ENCODE results near the gene TMEM229A. TPM values are rescaled to one million over a fixed set of nuclear protein-coding genes. Genes with fewer than 3 reads are reported as not detected.
"Not testable (repeated sequence)": the region's sequence is repeated elsewhere in the genome, so short reads cannot be mapped to it uniquely, and the experiment has no call there.

TMEM229A gene
- polyA plus RNA-seq, 3 donors, result 0.12 to 0.19 (median 0.16) TPM

- DNase-seq (ENCODE audit: low read depth in 3 of 3, low spot score in 2 of 3), result no peak
Measured at GRCh38 chr7:124033807-124034753, 1.2 kb upstream of the TMEM229A start.

GRCh38 chr7:124033095-124033806, 384 bp upstream of the TMEM229A start:
- no peak for DNase-seq (ENCODE audit: low read depth in 3 of 3, low spot score in 2 of 3)

GRCh38 chr7:124031919-124032318, 948 bp downstream of the TMEM229A start:
- DNase-seq (ENCODE audit: low read depth in 3 of 3, low spot score in 2 of 3), result no peak

- no peak for DNase-seq (ENCODE audit: low read depth in 3 of 3, low spot score in 2 of 3)
Measured at GRCh38 chr7:124031406-124031805, 1.5 kb downstream of the TMEM229A start.

- no peak for DNase-seq (ENCODE audit: low read depth in 3 of 3, low spot score in 2 of 3)
Measured at GRCh38 chr7:124030964-124031363, 1.9 kb downstream of the TMEM229A start.

GRCh38 chr7:124029396-124030188, 3.3 kb downstream of the TMEM229A start:
- no peak for DNase-seq (ENCODE audit: low read depth in 3 of 3, low spot score in 2 of 3)

- DNase-seq (ENCODE audit: low read depth in 3 of 3, low spot score in 2 of 3), result no peak
Measured at GRCh38 chr7:124027236-124027635, 5.6 kb downstream of the TMEM229A start.

- not testable (repeated sequence) for DNase-seq (ENCODE audit: low read depth in 3 of 3, low spot score in 2 of 3)
Measured at GRCh38 chr7:124024329-124024728, 8.5 kb downstream of the TMEM229A start.

- DNase-seq (ENCODE audit: low read depth in 3 of 3, low spot score in 2 of 3), result no peak
Measured at GRCh38 chr7:124022551-124022950, 10.3 kb downstream of the TMEM229A start.

- DNase-seq (ENCODE audit: low read depth in 3 of 3, low spot score in 2 of 3), result no peak
Measured at GRCh38 chr7:124020060-124020459, 12.8 kb downstream of the TMEM229A start.

GRCh38 chr7:124013306-124013705, 19.6 kb downstream of the TMEM229A start:
- no peak for DNase-seq (ENCODE audit: low read depth in 3 of 3, low spot score in 2 of 3)

- no peak for DNase-seq (ENCODE audit: low read depth in 3 of 3, low spot score in 2 of 3)
Measured at GRCh38 chr7:124012864-124013263, 20.0 kb downstream of the TMEM229A start.

GRCh38 chr7:124009321-124009720, 23.5 kb downstream of the TMEM229A start:
- no peak for DNase-seq (ENCODE audit: low read depth in 3 of 3, low spot score in 2 of 3)

GRCh38 chr7:124008296-124008695, 24.6 kb downstream of the TMEM229A start:
- not testable (repeated sequence) for DNase-seq (ENCODE audit: low read depth in 3 of 3, low spot score in 2 of 3)

GRCh38 chr7:123999703-124000102, 33.2 kb downstream of the TMEM229A start:
- no peak for DNase-seq (ENCODE audit: low read depth in 3 of 3, low spot score in 2 of 3)

- no peak for DNase-seq (ENCODE audit: low read depth in 3 of 3, low spot score in 2 of 3)
Measured at GRCh38 chr7:123998921-123999320, 33.9 kb downstream of the TMEM229A start.

GRCh38 chr7:123996327-123996625, 36.6 kb downstream of the TMEM229A start:
- DNase-seq (ENCODE audit: low read depth in 3 of 3, low spot score in 2 of 3), result no peak

- DNase-seq (ENCODE audit: low read depth in 3 of 3, low spot score in 2 of 3), result no peak
Measured at GRCh38 chr7:123995617-123996326, 37.1 kb downstream of the TMEM229A start.

GRCh38 chr7:123994449-123994848, 38.4 kb downstream of the TMEM229A start:
- no peak for DNase-seq (ENCODE audit: low read depth in 3 of 3, low spot score in 2 of 3)

GRCh38 chr7:123993996-123994395, 38.9 kb downstream of the TMEM229A start:
- no peak for DNase-seq (ENCODE audit: low read depth in 3 of 3, low spot score in 2 of 3)

All from right renal cortex interstitium (tissue), 3 donors.